ENCODE data around the gene LBHD1.
"Not testable (repeated sequence)": the region's sequence is repeated elsewhere in the genome, so short reads cannot be mapped to it uniquely, and the experiment has no call there.

Gene LBHD1

DNA sequence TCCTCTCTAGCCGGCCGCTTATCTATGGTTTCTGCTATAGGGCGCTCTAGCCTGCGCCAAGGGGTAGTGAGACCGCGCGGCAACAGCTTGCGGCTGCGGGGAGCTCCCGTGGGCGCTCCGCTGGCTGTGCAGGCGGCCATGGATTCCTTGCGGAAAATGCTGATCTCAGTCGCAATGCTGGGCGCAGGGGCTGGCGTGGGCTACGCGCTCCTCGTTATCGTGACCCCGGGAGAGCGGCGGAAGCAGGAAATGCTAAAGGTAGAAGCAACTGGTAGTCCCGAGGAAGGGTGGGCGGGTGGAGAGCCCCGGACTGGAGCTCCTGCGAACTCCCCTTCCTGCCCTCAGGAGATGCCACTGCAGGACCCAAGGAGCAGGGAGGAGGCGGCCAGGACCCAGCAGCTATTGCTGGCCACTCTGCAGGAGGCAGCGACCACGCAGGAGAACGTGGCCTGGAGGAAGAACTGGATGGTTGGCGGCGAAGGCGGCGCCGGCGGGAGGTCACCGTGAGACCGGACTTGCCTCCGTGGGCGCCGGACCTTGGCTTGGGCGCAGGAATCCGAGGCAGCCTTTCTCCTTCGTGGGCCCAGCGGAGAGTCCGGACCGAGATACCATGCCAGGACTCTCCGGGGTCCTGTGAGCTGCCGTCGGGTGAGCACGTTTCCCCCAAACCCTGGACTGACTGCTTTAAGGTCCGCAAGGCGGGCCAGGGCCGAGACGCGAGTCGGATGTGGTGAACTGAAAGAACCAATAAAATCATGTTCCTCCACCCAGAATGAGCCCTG, at the start of gene LBHD1, which contains the start of gene UQCC3:
Gene LBHD1 (minus strand): TSS at position 660 of the 782 bp plus-strand sequence. CDS start 2,236 bp downstream, outside the sequence.
Gene UQCC3 (plus strand): TSS at position 66 of the 782 bp plus-strand sequence. CDS start 73 bp downstream, at position 139.
- DNase-seq (ENCODE audit: low read depth in 2 of 2) = peak in 1 of 2 experiments; percentile 76

DNA sequence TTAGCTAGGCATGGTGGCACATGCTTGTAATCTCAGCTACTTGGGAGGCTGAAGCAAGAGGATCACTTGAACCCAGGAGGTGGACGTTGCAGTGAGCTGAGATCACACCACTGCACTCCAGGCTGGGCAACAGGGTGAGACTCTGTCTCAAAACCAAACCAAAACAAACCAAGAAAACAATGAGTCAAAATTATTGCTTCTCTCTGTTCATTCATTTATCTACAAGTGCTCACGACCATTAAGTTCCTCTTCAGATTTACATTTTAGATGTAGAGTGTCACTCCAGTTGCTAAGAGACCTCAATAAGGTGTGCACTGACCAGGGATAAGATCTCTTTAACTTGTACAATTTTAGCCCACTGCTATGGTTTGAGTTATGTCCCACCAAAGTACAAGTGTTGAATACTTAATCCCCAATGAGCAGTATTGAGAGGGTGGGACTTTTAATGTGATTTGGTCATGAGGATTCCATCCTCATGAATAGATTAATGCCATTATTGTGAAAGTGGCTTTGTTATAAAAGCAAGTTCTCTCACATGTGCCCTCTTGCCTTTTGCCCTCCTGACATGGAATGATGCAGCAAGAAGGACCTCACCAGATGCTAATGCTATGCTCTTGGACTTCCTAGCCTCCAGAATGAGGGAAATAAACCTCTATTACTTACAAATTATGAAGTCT, 47.4 kb upstream of the LBHD1 start:
- no peak for DNase-seq (ENCODE audit: low read depth in 2 of 2)

DNA sequence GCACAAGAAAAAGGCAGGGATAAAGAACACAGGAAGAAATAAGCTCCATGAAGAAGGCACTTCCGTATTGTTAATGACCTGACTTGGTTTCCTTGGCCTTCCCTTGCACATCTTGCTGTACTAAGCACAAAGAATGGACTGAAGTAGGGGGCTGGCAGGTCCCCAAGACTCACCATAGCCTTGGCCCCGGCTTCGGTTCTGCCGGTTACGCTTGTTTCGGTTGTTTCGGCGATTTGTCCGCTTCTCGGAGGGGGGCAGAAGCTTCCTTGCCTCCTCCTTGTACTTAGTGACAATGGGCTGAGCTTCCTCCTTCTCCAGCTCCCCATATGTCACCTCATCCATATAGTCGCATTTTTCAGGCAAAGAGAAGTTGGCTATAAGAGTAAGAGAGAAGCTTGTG, 44.7 kb upstream of the LBHD1 start:
- no peak for DNase-seq (ENCODE audit: low read depth in 2 of 2)

DNA sequence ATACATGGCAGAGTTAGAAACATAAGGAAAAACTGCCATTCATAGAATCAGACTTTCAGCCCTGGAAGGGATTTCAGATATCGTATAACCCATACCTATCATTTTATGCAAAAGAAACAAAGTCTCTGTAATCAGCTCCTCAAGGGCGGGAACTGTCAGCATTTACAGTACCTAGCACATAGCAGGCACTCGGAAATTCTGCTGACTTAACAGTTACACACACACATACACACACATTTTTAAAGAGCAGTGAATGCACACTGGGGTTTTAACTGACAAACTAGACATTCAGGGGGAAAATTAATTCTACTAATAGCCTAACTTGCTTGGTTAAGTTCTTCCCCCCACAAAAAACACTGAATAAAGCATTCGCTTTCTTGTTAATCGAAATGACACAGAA, 44.1 kb upstream of the LBHD1 start:
- no peak for DNase-seq (ENCODE audit: low read depth in 2 of 2)

DNA sequence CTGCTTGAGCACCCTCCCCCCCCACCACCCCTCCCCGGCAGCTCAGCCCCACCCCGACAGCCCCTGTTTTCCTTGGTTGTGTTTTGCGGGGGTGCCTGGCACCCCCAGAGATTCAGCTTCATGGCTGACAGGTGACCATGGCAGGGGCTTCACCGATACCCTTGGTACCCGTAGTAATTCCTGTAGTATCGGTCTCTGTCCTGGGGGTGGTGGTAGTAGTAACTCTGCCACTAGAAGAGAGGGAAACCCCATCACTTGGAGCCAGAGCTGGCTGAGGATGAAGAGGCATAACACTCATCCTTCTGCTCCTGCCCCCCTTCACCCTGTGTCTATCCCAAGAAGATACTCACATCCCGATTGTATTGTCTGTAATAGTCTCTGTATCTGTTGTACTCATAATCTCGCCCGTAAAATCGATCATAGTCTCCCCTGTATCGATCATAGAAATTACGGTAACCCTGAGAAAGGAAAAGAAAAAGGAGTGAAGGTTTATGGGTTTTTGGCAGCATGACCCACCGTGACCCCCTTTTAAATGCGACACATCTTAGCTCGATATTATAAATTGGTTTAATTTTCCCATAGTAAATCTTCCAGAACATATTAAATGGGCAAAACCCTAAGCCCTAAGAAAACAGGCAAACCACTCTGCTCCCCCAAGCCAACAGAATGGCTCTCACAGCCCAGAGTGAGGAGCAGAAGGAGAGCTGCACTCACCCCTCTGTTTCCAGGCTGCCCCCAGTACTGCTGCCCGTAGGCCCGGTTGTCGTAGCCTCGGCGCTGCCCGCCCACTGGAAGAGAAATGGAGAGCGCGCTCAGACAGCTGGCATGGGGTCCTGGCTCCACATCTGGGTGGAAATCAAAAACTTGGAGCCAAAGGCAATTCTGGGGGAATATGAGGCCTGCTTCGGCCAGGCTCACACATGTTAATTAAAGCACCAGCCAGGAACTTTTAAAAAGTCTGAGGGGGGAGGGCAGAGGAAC, 43.4 kb upstream of the LBHD1 start:
- no peak for DNase-seq (ENCODE audit: low read depth in 2 of 2)

DNA sequence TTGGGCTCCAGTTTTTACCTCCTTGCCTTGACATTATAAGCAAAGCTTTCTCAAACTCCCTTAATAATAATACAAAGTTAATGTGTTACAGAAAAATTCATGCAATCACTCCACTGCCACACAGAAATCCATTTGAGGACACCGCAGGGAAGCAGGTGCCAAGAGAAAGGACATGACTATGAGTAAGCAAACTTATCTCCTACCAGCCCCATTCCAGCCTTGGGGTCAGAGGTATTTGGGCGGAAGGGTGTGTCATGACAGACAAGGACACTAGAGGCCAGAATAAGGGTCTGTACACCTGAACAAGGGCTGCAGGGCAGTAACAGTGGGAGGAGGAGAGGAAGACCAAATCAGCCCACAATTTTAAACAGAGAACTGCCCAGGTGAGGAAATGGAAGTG, 41.3 kb upstream of the LBHD1 start:
- no peak for DNase-seq (ENCODE audit: low read depth in 2 of 2)

DNA sequence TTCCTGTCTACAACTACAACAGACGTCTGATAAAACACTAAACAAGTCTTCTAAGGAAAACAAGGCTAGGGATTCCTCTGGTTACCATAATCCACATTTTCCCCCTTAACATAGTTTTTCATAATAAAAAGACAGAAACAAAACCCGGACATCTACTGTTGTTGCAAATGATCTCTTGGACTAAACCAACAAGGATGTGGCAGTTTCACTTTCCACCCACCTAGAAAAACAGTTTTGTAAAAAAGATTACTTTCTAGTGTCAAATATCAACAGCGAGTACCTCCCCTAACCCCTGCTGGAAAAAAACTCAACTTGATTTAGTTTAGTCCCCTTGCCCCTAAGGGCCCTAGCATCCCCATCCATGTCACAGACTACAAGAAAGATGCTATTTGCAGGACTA, 40.8 kb upstream of the LBHD1 start:
- no peak for DNase-seq (ENCODE audit: low read depth in 2 of 2)

DNA sequence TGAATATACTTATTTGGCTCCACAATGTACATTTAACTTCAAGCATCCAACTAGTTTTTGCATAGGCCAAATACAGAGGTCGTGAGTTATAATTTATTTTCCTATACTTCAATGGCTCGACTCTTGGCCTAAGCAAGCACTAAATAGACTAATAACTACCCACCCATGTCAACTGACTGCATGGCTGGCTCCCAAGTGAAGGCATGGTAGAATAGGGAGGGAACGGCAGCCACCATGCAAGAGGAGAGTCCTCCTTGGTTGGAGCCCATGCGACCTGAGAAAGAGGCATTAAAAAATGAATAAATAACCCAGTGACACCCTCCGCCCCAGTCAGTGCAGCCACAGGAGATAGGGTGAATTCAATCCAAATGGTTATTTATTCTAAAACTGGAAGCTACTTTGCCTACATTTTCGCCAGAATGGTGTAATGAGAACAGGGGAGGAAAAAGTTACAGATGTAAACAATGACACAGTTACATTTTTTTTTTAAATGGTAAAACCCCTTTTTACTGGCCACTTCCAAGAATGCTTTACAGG, 40.3 kb upstream of the LBHD1 start:
- DNase-seq (ENCODE audit: low read depth in 2 of 2) = no peak

DNA sequence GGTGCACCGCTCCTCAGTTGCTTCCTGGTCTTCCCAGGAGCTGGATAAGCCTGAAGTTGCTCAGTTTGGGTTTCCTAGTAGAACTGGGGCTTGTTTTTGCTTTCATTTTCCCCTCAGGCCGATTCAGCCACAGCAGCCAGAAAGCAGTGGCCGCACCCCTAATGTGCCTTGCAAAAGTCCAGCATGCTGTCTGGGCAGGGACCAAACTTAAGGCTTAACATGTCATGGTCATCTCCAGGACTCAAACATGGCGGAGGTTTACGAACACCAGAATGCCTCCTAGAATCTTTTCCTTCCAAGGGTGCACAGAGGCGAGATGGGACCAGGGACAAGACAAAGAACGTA, 37.9 kb upstream of the LBHD1 start:
- DNase-seq (ENCODE audit: low read depth in 2 of 2) = no peak

DNA sequence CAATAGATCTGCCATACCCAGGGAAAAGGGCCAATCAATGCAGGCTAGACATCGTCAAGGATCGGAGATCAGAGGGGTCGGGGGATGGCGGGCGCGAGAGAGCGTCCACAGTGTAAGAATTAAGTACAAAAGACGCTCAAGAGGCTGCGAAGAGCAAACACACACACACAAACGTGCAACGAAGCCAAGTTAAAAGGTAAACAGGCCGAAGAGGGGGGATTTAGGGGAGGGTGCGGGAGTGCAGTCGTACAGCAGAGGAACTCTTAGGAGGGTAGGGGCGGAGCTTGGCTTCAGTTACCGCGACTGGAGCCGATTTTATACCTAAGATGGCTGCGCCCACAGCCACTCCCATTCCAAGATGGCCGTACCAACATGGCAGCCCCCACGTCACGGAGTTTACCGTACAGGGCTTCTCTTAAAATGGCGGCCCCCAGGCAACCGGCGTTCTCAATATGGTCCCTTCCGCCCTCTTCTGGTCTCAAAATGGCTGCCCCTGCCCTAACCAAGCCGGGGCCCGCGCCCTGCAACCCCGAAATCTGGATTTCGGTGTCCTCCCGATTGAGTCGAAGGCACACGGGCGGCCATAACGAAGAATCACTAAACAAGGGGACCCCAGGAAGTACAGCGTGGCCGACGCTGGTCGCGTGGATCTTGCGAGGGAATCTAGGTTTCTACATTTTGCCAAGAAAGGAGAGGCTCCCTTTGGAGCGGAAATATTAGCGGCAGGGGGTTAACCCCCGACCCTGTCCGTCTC, 37.4 kb upstream of the LBHD1 start:
- peak; percentile 94 for DNase-seq (ENCODE audit: low read depth in 2 of 2)

DNA sequence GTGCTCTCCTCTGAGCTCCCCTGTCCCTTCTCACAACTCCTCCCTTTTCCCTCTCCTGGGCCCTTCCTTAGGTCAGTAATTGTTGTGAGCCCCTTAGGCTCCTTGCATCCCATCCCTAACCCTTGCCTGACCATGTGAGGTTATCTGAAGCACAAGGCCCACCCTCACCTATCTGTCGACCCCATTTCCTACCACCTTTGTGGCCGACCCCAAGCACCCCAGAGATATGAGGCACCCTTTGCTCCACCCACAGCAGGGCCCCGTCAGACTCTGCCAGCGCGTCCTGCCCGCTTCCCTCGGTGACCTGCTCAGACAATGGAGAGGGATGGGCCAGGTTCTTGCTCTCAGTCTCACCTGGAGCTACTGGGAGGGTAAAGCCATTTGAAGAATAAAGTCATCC, 36.7 kb upstream of the LBHD1 start:
- no peak for DNase-seq (ENCODE audit: low read depth in 2 of 2)

DNA sequence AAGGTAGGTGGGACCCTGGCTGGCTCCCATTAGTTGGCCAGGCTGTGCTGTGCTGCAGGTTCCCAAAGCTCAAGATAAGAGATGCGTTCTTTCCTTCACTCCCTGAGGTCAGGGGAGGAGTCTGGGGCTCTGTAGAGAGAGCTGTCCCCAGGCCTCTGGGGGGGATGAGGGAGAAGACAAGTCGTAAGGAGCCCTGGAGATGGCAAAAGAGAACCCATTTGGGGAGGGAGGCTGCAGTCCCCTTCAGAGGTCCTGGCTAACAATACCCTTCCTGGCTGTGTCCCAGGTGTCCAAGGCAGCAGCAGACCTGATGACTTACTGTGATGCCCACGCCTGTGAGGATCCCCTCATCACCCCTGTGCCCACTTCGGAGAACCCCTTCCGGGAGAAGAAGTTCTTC, 36.3 kb upstream of the LBHD1 start:
- no peak for DNase-seq (ENCODE audit: low read depth in 2 of 2)

DNA sequence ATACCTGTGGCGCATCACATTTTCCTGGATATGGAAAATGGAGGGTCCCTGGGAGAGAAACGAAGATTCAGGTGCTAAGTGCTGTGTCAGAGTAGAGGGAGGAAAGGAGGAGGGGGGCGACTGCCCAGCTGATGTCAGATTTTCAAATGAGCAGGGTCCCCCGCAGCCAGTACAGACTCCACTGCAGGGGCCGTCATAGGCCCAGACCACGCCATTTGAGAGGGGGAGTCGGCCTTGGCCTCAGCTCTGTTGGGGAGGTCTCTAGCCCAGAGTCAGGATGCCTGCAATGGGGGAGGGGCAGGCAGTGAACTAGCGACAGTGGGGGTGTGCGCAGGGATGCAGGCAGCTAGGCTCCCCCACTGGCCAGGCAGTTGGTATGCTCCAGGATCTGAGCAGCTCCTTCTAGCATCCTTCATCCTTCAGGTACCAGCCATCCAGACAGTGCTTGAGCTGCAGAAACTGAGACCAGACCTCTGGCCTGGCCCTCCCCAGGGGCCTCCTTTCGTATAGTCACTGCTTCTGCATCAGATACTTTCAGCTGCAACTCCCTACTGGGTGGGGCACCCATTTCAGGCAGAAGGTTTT, 35.3 kb upstream of the LBHD1 start, which contains the start of the genes BSCL2 and GNG3:
Gene BSCL2 (minus strand): TSS at position 148 of the 585 bp plus-strand sequence. CDS start 229 bp downstream, outside the sequence.
Gene GNG3 (plus strand): TSS at position 400 of the 585 bp plus-strand sequence. CDS start 620 bp downstream, outside the sequence.
- DNase-seq (ENCODE audit: low read depth in 2 of 2) = no peak

DNA sequence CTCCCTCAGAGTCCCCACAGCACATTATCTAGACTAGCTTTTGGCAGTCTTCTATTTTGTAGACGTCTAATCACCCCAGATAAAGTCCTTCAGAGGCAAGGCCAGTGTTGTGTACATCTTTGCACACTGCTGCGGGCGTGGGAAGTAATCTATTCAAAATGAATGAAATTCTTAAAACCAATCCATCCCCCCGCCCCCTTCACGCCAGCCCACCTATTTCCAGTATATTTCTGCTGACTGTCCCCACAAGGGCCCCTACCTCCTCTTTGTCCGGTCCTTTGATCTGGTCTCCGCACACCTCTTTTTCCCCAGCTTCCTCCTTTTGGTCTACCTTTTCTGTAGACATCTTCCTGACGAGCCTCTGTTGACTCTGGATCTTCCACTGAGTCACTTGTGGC, 34.8 kb upstream of the LBHD1 start:
- no peak for DNase-seq (ENCODE audit: low read depth in 2 of 2)

DNA sequence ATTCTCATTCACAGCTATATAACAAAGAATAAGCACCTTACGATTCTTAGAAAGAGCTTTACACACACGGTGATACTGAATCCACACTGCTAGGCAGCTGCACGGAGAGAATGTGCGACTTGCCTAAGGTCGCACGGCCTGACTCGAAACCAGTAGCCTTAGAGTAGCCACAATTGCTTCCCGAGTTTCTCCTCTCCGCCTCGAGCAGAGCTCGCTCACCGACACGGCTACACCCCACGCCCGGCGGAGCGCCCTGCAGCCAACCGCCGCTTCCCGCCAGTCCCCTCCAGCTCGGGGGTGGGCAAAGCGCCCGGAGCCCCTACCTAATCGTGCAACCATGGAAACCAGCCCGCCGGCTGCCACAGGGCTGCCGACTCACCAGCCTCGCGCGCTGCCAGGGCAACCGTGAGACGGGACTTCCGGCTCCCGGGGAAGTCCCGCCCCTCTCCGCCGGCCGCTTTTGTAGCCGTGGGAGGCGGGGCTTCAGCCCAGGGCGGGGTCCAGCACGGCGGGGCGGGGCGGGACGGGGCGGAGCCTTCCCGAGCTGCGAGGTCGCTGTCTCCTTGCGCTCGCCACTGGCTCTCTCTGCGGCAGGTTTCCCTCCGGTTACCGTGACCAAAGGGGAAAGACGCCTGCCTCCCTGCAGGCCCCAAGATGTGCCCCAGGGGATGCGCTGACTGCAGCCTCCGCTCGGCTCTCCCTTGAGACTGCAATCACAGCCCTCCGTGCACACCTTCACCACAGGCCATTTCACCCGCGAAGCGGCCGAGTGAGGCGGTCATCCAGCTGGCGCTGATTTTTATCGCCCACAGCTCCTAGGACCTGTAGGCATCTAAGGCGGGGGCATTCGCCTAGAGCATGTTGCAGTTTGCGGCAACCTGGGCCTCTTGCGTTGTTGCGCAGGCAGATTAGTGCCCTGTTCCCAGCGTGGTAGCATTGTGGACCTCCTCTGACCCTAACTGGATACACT, 34.1 kb upstream of the LBHD1 start:
- peak; percentile 77 to 80 for DNase-seq (ENCODE audit: low read depth in 2 of 2)

DNA sequence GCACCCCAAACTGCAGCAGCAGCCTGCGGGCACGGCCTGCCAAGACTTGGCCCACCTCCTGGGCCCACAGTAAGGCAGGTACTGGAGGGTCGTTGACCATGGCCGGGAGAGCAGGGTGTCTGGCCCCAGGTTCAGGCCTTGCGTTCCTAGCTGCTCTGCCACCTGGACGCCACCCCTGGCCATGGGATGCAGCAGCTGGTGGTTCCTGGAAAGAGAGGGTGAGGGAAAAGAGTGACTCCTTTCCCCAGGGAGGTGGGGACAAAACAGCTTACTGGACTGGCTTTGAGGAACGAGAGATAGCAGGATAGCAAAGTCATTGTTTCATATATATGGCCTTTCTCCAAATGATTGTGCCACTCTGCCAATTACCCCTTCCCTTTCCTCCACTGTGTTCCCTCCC, 33.3 kb upstream of the LBHD1 start:
- no peak for DNase-seq (ENCODE audit: low read depth in 2 of 2)

DNA sequence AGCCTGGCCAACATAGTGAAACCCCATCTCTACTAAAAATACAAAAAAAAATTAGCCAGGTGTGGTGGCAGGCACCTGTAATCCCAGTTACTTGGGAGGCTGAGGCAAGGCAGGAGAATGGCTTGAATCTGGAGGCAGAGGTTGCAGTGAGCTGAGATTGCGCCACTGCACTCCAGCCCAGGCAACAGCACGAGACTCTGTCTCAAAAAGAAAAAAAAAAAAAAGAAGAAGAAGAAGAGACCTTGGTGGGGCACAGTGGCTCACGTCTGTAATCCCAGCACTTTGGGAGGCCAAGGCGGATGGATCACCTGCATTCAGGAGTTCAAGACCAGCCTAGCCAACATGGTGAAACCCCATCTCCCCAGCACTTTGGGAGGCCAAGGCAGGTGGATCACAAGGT, 31.9 kb upstream of the LBHD1 start:
- not testable (repeated sequence) for DNase-seq (ENCODE audit: low read depth in 2 of 2)

DNA sequence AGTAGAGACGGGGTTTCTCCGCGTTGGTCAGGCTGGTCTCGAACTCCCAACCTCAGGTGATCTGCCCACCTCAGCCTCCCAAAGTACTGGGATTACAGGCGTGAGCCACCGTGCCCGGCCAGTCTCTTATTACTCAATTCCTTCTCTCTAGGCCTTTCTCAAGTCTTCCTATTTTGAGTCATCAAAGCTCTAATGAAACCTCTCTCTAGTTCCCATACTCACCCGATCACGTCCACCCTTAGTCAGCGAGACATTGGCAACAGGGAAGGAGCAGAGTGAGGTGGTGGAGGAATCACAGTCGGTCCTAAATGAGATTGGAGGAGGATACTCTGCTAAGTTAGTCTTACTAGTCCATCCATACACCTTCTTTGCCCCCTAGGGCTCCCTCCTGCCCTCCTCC, 30.2 kb upstream of the LBHD1 start:
- no peak for DNase-seq (ENCODE audit: low read depth in 2 of 2)

DNA sequence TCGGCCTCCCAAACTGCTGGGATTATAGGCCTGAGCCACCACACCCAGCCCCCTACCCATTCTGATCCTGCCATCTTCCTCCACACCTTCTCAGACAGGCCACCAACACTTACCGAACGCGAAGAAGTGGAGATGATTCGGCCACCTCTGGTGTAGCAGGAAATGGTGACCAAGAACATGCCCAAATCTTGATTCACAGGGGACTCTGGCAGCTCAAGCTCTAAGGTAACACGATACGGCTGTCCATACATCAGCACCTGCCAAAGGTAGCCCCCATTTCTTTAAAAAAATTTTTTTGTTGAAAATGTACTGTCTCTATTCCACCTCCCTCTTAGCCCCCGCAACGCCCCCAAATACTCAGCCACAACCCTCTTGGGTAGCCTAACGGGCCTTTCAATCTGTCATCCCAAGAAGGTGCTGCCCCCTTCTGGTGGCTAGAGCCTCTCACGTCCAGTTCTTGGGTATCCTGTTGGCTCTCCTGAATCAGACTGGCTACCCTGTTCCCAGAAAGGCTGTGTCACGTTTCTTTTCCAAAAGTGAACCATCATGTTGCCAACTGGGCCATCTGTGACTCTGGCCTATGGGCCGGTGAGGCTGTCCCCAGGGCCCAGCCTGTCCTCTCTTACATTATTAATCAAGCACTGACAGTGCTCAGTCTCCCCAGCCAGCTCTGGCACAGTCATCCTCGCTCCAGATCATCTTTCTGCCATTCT, 22.5 kb upstream of the LBHD1 start:
- no peak for DNase-seq (ENCODE audit: low read depth in 2 of 2)
